Activated CD4-positive, alpha-beta memory T cell treated with anti-CD3 and anti-CD28 coated beads for 36 hours (primary cell): Measurements from ENCODE around the gene PPM1K. TPM values are rescaled to one million over a fixed set of nuclear protein-coding genes. Genes with fewer than 3 reads are reported as not detected.
"Not testable (repeated sequence)": the region's sequence is repeated elsewhere in the genome, so short reads cannot be mapped to it uniquely, and the experiment has no call there.

Experiments
- CTCF ChIA-PET: fragments of 350-600 bp; sonication (Branson Sonifier 250); formaldehyde crosslinking; loops from one replicate; lab custom pipeline; 2021; ENCODE audit warnings: antibody characterized with exemption, inconsistent platforms; lab: Charles Lee
- POLR2A ChIA-PET: fragments of 350-600 bp; sonication (Branson Sonifier 250); formaldehyde crosslinking; loops from one replicate; lab custom pipeline; 2021; ENCODE audit warnings: antibody characterized with exemption; lab: Charles Lee
- DNase-seq: peaks from one replicate; pipeline ENCODE4 v3.0.0-alpha.2; 2020
- H3K27ac Mint-ChIP-seq: one replicate; pipeline ENCODE4 v1.8.0; 2021; ENCODE audit warnings: mixed read lengths
- H3K27me3 Mint-ChIP-seq: one replicate; pipeline ENCODE4 v1.8.0; 2021; ENCODE audit warnings: mixed read lengths
- H3K36me3 Mint-ChIP-seq: one replicate; pipeline ENCODE4 v1.8.0; 2021; ENCODE audit warnings: mixed read lengths
- H3K4me1 Mint-ChIP-seq: one replicate; pipeline ENCODE4 v1.8.0; 2021; ENCODE audit warnings: low read depth, mixed read lengths
- H3K4me3 Mint-ChIP-seq: one replicate; pipeline ENCODE4 v1.8.0; 2021; ENCODE audit warnings: mild to moderate bottlenecking, mixed read lengths
- H3K9me3 Mint-ChIP-seq: one replicate; pipeline ENCODE4 v1.8.0; 2021; ENCODE audit warnings: mixed read lengths
- intact Hi-C: fragments of 100-400 bp; cut with micrococcal nuclease; formaldehyde crosslinking; loops from one replicate; pipeline ENCODE4 v1.15.1; 2023
- total RNA-seq, 2 experiments: library from RNA; stranded (reverse); gene quantifications; one replicate each; pipeline ENCODE4 v1.2.3, GENCODE V29; 2021

PPM1K gene
- total RNA-seq, result 10 to 100 TPM; 63.7 to 65.5 TPM

DNA sequence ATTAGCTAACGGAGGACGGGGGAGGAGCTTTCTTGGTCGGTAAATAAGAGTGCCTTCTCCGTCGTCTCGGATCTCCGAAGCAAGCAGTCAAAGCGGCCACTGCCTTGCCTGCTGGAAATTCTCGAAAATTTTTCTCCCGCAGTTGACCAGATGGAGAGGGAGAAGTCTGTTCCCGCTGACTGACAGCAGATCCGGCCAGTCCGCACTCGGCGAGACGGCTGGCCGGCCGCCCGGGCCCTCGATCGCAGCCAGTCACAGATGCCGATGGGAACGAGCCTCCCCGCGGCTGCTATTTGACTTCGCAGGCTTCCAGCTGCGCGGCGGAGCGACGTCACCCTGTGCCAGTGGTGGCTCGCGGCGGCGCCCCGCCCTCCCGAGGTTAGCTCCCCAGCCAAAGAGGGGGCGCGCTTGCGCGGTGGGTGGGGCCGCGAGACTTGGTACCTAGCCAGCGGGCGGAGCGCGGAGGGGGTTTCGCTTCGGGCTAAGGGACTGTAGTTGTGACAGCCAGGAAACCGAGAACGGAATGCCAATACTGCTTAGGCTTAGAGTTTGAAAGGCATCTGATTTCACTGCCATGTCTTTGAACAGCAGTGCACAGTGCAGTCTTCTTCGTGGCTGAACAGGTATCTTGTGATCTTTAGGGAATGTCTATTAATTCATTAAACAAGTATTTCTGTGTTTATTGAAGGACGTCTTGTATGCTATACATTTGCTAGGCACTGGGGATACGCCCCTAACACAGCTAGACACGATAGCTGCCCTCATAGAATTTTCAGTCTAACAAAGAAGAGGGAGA, at the start of gene PPM1K:
Gene PPM1K, minus strand, starts transcription at position 123 of the 796 bp plus-strand sequence. CDS start 5,978 bp downstream, outside the sequence.
- H3K27ac Mint-ChIP-seq, result peak within 1 kb of the TSS; percentile 99
- POLR2A ChIA-PET, result interaction anchor here (0.9 to 2.6 kb wide), 10 partner anchors 9 to 172 kb away, joined by 3 to 33 read pairs (median 4); partner anchors contain the start of genes HERC5 and HERC6
- intact Hi-C loops, result loop anchor here (1.0 to 5.0 kb wide), 11 partner anchors 36 to 1013 kb away; partner anchors contain the start of genes ABCG2, HERC3, HERC5 and PKD2
- H3K36me3 Mint-ChIP-seq, result peaks cover 16% of the 10 kb centered on the region
- H3K4me1 Mint-ChIP-seq, result peaks cover 36% of the 10 kb centered on the region
- H3K4me3 Mint-ChIP-seq, result peak within 1 kb of the TSS; percentile 99
- CTCF ChIA-PET, result interaction anchor here (0.9 to 3.0 kb wide), 8 partner anchors 66 to 232 kb away, joined by 3 to 8 read pairs (median 3); partner anchors contain the start of genes HERC5 and HERC6
- H3K27me3 Mint-ChIP-seq, result no peaks in the 10 kb centered on the region
- peak; percentile 100 for DNase-seq
- H3K9me3 Mint-ChIP-seq, result no peaks in the 10 kb centered on the region

DNA sequence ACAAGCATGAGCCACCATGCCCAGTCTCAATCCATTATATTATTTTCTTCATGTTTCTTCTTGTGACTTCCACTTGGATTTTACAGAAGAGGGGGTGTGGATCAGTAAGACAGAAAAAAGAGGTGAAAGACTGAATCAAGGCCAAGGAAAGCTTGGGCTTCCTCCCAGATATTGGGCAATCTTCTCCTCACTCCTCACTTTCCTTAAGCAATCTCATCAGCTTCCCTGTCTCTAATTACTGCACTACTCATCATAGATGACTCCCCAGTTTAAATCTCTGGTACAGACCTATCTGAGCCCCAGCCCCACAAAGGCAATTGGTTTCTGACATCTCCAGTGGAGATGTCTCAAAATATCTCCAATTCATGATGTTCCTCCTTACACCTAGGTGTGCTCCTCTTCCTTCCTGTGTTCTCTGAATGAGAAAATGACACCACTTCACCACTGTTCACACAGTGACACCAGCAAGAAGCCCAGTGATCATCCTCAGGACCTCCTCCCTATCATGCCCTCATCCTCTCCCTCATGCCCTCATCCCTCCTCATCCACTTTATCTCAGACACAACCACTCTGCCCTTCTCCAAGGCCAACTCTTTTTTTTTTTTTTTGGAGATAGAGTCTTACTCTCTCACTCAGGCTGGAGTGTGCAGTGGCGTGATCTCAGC, 49.5 kb upstream of the PPM1K start:
- no peak overlapping the region for H3K27ac Mint-ChIP-seq
- H3K36me3 Mint-ChIP-seq, result no peaks in the 10 kb centered on the region
- DNase-seq, result no peak
- H3K4me3 Mint-ChIP-seq, result no peak overlapping the region
- no peaks in the 10 kb centered on the region for H3K9me3 Mint-ChIP-seq
- H3K27me3 Mint-ChIP-seq, result peaks cover 2% of the 10 kb centered on the region
- POLR2A ChIA-PET, result no interaction called here
- intact Hi-C loops, result no loop called here
- CTCF ChIA-PET, result no interaction called here
- H3K4me1 Mint-ChIP-seq, result no peaks in the 10 kb centered on the region

DNA sequence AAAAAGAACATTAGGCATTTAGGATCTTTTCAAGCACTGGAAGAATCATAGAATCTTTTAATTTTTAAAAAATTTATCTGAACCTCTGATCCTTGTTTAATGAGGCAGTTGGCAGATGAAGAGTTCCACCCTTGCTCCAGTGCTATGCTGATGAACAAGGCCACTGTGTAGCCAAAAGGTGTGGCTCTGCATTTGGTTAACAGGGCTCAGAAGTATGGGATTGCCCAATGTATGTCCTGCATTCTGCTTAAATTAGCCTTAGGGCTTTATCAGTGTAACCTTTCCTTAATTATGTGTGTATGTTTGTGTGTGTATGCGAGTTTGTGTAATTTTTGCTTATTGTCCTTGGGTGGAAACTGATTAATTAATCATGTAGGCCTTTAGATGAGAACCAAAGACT, 43.3 kb upstream of the PPM1K start:
- POLR2A ChIA-PET, result no interaction called here
- no peaks in the 10 kb centered on the region for H3K36me3 Mint-ChIP-seq
- CTCF ChIA-PET, result no interaction called here
- H3K27me3 Mint-ChIP-seq, result no peaks in the 10 kb centered on the region
- no peak overlapping the region for H3K27ac Mint-ChIP-seq
- no peak overlapping the region for H3K4me3 Mint-ChIP-seq
- no peaks in the 10 kb centered on the region for H3K9me3 Mint-ChIP-seq
- DNase-seq, result no peak
- intact Hi-C loops, result no loop called here
- no peaks in the 10 kb centered on the region for H3K4me1 Mint-ChIP-seq

DNA sequence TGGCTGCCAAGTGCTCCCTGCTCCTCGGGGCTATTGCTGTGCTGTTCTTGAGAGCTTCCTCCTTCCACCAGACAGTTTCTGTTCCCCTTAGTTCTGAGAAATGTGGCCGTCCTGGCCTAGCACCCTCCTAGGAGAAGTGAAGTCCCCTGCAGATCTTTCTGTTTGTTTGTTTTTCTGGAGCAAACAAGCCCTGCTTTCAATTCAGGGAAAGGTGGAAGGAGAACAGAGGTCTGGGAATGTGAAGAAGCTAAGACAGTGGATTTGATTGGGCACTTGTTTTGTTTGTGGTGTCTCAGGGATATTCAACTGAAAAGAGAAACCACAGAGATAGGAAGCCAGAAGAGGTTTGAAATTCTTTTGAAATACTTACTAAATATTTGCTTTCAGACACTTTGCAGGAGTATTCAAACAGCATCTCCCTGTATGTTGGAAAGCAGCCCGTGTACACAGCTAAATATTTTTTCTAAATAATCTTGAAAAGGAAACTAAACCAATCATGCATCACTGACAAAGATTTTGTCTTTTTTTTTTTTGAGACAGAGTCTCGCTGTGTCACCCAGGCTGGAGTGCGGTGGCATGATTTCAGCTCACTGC, 36.5 kb upstream of the PPM1K start:
- Mint-ChIP-seq H3K27me3 (no peaks in the 10 kb centered on the region), H3K4me3 (peak overlapping the region; percentile 60), H3K9me3 (no peaks in the 10 kb centered on the region), H3K4me1 (peaks cover 20% of the 10 kb centered on the region), H3K27ac (peak overlapping the region; percentile 77), H3K36me3 (no peaks in the 10 kb centered on the region)
- intact Hi-C loops, result loop anchor here (1.0 kb wide), 1 partner anchor 37 kb away; the partner anchor contains the start of gene PPM1K
- CTCF ChIA-PET, result interaction anchor here (0.6 to 1.0 kb wide), 2 partner anchors 22 to 107 kb away, joined by 3 read pairs; no protein-coding TSS in a partner anchor
- POLR2A ChIA-PET, result interaction anchor here (1.2 to 3.2 kb wide), 2 partner anchors 37 to 136 kb away, joined by 3 to 18 read pairs; partner anchors contain the start of genes HERC5 and PPM1K
- peak; percentile 41 for DNase-seq

DNA sequence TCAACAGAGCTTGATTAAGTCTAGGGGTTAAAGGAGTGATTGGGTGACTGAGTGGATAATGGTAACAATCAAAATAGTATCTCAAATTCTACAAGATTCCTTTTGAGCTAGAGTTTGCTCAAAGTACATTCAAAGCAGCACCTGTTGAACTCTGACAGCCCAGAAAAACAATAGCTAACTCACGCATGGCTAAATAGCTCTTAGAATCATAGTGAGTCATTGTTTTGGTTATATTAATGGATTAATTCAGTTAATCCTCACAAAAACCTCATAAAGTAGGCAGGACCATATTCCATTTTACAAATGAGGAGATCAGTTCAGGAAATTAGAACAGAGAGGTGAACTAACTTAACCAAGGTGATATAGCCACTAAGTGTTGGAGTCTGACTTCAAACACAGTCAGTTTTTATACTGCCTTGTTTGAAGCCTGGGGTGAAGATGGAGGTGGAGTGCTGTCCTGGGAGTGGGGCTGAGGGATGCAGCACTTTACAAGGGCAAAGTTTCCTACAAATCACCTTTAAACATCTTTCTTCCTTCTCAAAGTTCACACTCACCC, 35.9 kb upstream of the PPM1K start:
- Mint-ChIP-seq H3K4me3 (peak overlapping the region; percentile 60), H3K4me1 (peaks cover 20% of the 10 kb centered on the region), H3K27me3 (no peaks in the 10 kb centered on the region), H3K36me3 (no peaks in the 10 kb centered on the region), H3K9me3 (no peaks in the 10 kb centered on the region), H3K27ac (peak overlapping the region; percentile 77)
- intact Hi-C loops, result loop anchor here (1.0 kb wide), 1 partner anchor 36 kb away; the partner anchor contains the start of gene PPM1K
- POLR2A ChIA-PET, result interaction anchor here (1.2 to 3.2 kb wide), 2 partner anchors 36 to 136 kb away, joined by 3 to 18 read pairs; partner anchors contain the start of genes HERC5 and PPM1K
- CTCF ChIA-PET, result interaction anchor here (0.6 to 1.0 kb wide), 3 partner anchors 22 to 107 kb away, joined by 3 read pairs; no protein-coding TSS in a partner anchor
- no peak for DNase-seq

DNA sequence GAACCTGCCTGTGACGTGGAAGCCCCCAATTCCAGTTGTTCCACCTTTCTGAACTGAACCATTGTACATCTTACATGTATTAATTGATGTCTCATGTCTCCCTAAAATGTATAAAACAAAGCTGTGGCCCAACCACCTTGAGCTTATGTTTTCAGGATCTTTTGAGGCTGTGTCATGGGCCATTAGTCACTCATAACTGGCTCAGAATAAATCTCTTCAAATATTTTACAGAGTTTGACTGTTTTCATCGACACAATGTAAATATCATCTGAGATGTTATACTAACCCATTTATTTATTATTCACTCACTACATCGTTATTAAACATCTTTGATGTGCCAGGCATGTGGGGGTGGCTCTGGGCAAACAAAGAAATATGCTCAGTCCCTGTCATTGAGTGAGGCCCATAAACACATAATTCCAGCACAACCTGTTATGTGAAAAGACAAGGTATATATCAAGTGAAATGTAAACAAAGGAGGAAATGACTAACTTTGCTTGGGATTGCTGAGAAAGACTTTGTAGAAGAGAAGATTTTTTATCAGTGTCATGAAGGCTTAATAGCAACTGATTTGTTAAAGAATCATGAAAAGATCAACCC, 34.5 kb upstream of the PPM1K start:
- CTCF ChIA-PET, result no interaction called here
- no peak overlapping the region for H3K4me3 Mint-ChIP-seq
- no peaks in the 10 kb centered on the region for H3K36me3 Mint-ChIP-seq
- H3K27me3 Mint-ChIP-seq, result no peaks in the 10 kb centered on the region
- POLR2A ChIA-PET, result no interaction called here
- no peak overlapping the region for H3K27ac Mint-ChIP-seq
- H3K9me3 Mint-ChIP-seq, result no peaks in the 10 kb centered on the region
- no peak for DNase-seq
- peaks cover 20% of the 10 kb centered on the region for H3K4me1 Mint-ChIP-seq
- intact Hi-C loops, result no loop called here

DNA sequence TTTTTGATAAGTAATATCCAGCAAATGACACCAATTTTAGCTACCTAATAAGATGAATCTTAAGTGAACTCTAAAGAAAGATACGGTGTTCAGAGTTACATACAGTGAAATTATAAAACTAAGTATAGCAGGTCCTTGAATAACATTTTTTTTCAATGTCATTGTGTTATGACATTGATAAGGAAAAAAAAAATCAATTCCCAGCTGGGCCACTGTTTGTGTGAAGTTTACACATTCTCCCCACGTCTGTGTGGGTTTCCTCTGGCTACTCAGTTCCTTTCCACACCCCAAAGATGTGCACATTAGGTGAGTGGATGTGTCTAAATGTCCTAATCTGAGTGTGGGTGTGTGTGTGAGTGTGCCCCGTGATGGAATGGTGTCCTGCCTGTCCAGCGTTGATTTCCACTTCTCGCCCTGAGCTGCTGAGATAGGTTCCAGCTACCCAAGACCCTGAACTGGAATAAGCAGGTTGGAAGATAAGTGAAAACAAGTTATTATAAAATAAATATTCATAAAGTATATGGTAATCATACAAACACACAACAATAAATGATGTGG, 31.2 kb upstream of the PPM1K start:
- CTCF ChIA-PET, result interaction anchor here (1.2 kb wide), 1 partner anchor 11 kb away, joined by 3 read pairs; no protein-coding TSS in a partner anchor
- H3K4me1 Mint-ChIP-seq, result peaks cover 13% of the 10 kb centered on the region

DNA sequence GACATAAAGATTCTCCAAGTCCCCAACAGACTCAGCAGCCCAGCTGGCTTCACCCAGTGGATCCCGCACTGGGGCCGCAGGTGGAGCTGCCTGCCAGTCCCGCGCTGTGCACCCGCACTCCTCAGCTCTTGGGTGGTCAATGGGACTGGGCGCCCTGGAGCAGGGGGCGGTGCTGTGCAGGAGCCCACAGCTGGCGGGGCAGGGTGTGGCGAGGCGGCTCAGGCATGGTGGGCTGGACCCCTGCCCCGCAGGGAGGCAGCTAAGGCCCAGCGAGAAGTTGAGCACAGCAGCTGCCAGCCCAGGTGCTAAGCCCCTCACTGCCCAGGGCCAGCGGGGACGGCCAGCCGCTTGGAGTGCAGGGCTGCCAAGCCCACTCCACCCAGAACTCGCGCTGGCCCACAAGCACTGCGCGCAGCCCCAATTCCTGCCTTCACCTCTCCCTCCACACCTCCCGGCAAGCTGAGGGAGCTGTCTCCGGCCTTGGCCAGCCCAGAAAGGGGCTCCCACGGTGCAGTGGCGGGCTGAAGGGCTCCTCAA, 28.8 kb upstream of the PPM1K start:
- POLR2A ChIA-PET, H3K4me1 Mint-ChIP-seq, CTCF ChIA-PET, intact Hi-C loops, DNase-seq, H3K4me3 Mint-ChIP-seq, H3K9me3 Mint-ChIP-seq, H3K36me3 Mint-ChIP-seq, H3K27ac Mint-ChIP-seq, H3K27me3 Mint-ChIP-seq: not testable (repeated sequence)

More for the DNA sequence above, 31.2 kb upstream of the PPM1K start:
- POLR2A ChIA-PET, result no interaction called here
- H3K9me3 Mint-ChIP-seq, result peaks cover 7% of the 10 kb centered on the region
- no peak for DNase-seq
- H3K27ac Mint-ChIP-seq, result no peak overlapping the region
- intact Hi-C loops, result no loop called here
- H3K4me3 Mint-ChIP-seq, result no peak overlapping the region
- peaks cover 5% of the 10 kb centered on the region for H3K27me3 Mint-ChIP-seq
- H3K36me3 Mint-ChIP-seq, result peaks cover 1% of the 10 kb centered on the region

DNA sequence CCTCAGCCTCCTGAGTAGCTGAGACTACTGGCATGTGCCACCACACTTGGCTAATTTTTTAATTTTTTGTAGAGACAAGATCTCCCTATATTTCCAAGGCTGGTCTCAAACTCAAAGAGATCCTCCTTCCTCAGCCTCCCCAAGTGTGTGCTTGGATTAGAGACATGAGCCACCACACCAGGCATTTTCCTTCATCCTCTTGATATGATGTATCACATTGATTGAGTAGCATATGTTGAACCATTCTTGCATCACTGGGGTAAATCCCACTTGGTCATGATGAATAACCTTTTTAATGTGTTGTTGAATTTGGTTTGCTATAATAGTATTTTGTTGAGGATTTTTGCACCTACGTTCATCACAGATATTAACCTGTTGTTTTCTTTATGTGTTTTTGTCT, 24.2 kb upstream of the PPM1K start:
- Mint-ChIP-seq H3K27me3 (peaks cover 5% of the 10 kb centered on the region), H3K27ac (no peak overlapping the region), H3K36me3 (peaks cover 1% of the 10 kb centered on the region), H3K4me3 (no peak overlapping the region), H3K4me1 (no peaks in the 10 kb centered on the region), H3K9me3 (peaks cover 7% of the 10 kb centered on the region)
- CTCF ChIA-PET, result no interaction called here
- intact Hi-C loops, result no loop called here
- POLR2A ChIA-PET, result no interaction called here
- no peak for DNase-seq

DNA sequence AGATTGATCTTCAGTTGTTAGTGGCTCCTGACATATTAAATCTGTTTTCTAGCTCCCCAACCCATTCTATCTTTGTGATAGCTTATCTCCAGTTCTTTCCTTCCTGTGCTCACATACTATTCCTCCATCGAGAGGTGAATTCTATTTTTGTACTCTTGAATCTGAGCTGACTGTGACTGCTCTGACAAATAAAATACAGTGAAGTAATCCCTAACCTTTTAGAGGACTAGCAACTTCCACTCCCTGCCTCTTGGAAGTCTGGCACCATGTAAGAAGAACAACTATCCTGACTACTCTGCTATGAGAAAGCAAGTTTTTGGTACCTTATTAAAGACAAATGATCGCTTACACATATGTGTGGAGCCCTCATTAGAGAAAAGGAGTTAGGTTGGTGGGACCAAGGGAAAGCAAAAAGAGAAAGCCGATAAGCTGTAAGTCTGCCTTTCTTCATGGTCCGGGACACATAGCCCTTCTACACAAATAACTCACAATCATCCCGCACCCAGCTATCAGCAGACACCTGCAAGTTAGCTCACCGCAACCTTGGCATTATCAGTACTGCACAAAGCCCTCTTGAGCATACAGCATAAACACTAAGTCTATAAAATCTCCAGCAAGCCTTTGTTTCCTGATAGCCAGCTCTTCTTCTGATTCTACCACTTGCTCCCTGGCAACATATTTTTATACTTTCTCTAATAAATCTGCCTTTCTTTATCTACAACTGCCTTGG, 13.5 kb upstream of the PPM1K start:
- no peak for DNase-seq
- intact Hi-C loops, result no loop called here
- no peaks in the 10 kb centered on the region for H3K9me3 Mint-ChIP-seq
- H3K27me3 Mint-ChIP-seq, result no peaks in the 10 kb centered on the region
- ChIA-PET CTCF (interaction anchor here (1.1 kb wide), 2 partner anchors 11 to 22 kb away, joined by 3 read pairs; no protein-coding TSS in a partner anchor), POLR2A (no interaction called here)
- no peak overlapping the region for H3K4me3 Mint-ChIP-seq
- H3K36me3 Mint-ChIP-seq, result no peaks in the 10 kb centered on the region
- no peaks in the 10 kb centered on the region for H3K4me1 Mint-ChIP-seq
- H3K27ac Mint-ChIP-seq, result no peak overlapping the region
